HK-2 (cell line): Measurements from ENCODE around the gene ITPK1.

Experiments used
- DNase-seq: peaks from one replicate; pipeline ENCODE4 v3.0.0-alpha.2; 2018; ENCODE audit not compliant: unreplicated experiment

The ITPK1 gene

DNA sequence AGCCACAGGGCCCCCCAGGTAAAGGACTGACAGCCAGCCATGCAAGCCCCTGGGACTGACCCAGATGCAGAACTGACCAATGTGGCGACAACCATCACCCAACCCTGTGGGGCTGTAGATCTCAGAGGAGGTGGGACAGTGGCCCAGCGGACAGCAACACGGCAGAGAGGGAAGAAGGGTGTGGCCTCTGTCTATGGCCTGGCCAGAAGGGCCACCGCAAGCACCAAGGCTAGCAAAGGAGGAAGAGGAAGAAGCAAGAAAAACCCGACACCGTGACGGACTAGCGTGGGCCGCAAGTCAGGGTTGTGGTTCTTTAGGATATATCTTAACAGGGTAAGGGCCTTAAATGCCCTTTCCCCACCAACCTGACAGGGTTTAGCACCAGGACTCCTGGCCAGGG is 71.2 kb downstream of the ITPK1 start:
- no peak for DNase-seq

DNA sequence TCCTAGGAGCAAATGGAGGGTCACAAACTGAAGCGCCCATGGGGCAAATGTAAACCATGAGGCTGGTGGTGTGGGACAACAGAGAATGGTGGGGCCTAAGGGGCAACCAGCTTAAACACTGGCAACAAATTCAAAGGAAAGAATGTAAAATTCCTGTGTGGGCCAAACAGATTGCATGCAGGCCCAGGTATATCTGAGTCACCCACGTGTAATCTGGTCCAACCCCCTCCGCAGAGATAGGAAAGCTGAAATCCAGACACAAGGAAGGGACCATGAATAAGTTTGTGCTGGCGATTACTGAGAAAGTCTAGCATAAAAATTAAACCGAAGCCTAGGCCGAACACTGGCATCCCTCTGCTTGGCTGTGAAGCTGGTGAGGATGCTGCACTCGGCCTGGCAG is 71.6 kb downstream of the ITPK1 start:
- no peak for DNase-seq

DNA sequence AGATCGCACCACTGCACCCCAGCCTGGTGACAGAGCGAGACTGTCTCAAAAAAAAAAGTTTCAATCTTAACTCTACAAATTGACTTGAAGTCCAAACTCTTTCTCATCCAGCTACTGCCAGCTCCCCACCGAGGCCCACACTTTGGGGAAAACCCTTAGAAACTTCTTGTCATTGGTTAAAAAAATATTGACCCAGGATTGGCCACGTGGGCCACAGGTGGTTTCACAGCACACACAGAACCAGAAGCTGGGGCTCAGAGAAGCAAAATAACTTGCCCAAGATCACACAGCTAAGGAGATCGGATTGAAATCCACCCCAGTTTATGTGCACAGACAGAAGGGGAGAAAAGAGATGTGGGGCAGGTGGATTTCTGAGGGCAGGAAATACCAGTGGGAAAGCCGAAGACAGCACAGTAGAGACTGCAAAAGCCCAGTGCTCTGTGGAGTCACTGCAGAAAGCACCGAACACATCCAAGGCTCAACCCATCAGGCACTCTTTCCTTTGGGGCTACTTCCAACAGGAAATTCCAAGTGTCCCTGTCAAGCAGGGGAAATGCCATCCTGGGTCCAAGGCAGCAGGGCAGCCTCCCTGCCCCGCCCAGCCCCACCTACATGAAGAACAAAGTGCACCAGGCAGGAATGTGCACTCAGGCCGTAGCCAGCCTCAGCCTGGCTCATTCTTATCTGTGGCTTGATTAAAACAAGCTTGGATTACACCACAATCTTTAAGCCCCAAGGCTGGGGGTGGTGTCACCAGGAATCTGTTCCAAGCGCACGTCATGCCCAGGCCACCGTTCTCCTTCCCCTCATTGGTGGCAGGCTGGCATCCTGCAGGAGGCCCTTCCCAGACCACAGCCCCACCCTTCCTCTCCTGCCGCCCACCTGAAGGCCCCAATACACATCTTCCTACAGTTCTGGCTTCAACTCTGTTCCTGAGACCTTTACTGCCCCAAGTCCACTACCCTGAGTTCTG is 72.5 kb downstream of the ITPK1 start:
- peak; percentile 50 for DNase-seq

DNA sequence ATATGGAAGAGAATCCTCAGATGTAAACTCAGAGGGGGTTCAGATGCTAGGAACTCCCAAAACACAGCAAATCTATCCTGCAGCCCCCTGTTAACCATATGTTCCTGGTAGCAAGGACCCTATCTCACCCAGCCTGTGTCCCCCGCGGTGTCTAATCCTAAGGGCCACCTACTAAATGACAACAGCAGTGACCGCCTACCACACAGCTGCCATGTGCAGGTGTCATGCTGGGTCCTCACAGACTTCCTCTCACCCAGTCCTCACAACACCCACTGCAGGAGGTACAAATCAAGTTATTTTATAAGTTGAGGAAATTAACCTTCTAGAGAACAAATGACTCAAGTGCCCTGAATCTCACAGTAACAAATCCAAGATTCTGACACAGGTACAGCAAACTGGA is 73.9 kb downstream of the ITPK1 start:
- no peak for DNase-seq

DNA sequence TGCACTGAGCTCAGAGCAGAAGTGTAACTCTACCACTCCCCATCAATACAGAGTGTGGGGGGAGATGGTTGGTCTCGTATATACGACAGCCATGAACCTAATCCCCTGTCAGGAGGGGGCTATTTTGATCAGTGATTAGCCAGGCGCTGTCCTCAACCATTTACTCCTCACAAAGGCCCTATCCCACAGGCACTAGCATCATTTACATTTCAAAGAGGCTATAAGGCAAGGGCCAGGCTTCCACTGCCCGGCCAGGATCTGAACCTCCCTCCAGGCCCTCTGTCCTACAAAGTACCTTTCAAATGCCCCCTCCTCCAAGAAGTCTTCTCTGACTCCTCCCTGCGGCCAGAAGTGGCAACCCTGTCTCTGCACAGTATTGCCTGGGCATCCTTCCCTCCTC is 74.7 kb downstream of the ITPK1 start:
- DNase-seq, result no peak

DNA sequence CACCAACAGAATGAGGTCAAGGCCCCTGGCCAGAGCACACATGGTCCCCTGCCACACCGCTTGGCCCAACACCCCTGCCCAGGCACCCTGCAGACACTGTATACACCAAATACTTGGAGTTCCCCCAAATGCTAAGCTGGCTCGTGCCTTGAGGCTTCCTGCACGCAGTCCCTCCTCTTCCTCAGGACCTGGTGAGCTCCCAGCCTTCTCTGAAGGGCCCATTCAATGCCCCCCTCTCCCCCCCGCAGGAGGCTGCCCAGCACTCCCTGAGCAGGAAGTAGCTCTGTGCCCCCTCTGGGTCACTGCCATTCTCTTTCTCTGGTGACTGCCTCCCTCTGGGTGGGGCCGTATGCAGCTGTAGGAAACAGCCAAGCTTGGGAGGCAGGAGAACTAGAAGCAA is 75.3 kb downstream of the ITPK1 start:
- no peak for DNase-seq

DNA sequence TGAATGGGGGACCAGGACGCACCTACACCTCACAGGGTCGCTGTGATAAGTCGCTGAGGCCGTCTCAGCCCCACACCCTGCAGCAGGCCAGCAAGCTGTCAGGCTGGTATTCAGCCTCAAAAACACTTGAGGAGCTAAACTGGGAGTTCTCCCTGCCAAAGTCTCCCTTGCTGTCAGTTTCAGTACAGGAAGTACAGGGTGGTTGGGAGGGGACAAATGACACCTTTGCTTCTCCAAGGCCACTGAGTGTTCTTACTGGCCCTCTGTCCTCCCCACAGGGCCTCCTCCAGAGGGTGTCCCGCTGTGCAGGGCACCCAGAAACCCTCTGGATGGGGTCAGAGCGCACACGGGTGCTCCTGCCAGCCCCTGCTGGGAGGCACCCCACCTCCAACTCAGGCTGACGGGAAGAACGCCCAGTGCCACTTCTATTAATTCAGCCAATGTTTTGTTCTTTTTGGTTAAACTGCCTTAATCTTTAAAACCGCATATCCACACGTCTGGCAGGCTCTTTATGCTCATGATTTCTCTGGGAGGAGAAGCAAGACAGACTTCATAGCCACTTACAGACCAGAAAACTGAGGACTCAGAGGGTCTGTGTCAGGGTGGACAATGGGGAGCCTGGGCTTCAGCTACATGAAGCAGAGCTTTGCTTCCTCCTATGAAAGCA is 75.9 kb downstream of the ITPK1 start:
- no peak for DNase-seq

DNA sequence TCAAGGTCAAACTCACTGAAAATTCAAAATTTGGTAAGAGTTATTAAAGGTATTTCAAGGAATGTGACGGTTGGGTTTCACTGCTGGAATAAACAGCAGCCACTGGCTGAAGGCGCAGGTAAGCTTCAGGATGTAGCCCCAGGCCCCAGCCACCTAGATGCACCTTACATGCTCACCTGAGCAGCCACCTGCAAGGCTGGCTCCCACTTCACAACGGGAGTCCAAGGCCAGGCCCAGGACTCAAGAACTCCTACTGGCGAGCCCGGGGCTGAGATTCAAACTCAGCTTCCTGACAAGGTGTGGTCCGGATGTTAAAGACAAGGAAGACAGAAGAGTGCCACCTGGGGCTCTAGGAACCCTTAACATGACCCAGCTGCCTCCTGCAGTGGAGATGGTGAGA is 78.4 kb downstream of the ITPK1 start:
- DNase-seq, result no peak

DNA sequence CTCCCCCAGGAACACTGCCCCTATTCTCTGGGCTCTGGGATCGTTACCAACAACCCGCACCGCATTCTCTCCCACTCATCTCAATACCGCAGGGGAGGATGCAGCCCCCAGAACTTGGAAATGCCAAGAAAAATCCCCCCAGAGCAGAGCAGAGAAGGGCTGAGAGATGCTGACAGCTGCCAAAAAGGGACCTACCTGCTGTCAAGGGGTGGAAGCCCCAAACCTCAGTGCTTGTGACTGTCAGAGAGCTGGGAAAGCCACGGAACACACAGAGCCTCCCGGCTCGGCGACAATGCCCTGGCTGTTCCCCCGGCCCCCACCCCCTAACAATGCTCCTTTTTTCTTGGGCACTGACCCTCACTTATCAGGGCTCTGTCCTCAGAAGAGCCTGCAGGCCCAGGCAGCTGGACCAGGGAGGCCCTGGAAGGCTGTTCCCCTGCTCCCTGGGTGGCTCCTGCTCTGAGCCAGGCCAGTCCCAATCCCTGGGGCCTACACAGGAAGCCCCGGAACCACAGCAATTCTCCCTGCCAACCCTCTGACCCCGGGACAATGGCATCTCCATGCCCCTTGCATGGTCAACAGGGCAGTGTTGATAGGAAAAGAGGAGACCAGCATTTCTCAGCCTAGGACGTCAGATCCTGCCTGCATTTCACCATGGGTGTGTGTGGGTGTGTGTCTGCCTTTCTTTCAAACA is 78.9 kb downstream of the ITPK1 start:
- no peak for DNase-seq

DNA sequence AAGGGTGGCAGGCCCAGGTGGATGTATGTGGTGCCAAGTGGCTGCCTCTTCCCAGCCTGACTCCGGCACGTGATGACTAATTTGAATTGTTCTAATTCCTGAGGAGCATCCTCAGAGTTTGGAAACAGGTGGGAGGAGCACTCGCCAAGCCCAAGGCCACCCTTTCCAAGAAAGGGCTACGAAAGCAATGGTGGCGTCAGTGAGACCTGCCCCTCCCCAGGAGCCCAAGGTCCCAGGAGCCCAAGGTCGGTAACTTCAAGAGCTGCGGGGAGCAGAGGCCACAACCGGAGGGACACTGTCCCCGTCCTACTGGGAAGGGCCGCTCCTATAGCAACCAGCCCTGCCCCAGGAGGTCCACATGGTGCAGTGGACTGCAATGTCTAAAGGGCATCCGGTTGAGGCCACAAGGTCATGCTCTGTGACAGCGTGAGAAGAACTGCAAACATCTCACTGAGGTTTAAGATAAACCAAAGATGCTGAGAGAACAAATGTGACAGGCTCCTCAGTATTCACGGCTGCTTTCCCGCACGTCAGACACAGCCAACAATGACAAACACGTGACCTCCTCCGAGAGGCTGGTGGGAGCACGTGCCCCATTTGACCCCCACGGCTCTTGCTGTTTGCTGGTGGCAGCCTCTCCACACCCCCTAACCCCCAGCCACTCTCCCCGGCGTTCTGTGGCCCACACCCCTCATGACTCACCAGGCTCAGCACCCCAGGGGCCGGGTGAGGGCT is 79.6 kb downstream of the ITPK1 start:
- DNase-seq, result no peak

DNA sequence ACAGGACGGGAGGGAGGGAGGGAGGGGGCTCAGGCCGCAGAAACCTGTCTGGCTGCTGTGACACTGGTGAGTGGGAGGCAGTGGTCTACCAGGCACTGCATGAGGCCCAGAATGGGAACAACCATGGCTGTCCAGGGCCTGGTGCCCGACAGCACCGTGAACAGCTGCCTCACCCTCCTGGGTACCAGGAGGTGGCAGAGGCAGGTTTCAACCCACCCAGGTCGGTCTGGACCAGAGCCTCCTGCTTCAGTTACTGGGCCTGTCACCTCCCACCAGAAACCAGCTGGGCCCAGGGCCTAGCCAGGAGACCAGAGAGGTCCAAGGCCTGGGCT is 80.2 kb downstream of the ITPK1 start:
- DNase-seq, result no peak

DNA sequence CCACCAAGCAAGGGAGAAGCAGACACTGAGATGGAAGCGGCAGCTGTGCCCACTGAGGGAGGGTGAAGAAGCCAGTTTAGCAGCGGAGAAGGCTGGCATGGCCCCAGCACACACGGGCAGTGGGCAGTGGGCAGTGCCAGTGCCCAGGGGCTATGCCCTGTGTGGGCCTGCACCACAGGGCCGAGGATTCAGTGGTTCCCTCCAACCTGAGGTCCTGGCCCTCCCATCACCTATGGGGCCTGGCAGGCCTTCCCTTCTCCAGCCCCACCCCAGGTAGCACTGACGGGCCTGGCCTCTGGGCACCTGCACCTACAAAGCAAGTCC is 81.1 kb downstream of the ITPK1 start:
- no peak for DNase-seq

DNA sequence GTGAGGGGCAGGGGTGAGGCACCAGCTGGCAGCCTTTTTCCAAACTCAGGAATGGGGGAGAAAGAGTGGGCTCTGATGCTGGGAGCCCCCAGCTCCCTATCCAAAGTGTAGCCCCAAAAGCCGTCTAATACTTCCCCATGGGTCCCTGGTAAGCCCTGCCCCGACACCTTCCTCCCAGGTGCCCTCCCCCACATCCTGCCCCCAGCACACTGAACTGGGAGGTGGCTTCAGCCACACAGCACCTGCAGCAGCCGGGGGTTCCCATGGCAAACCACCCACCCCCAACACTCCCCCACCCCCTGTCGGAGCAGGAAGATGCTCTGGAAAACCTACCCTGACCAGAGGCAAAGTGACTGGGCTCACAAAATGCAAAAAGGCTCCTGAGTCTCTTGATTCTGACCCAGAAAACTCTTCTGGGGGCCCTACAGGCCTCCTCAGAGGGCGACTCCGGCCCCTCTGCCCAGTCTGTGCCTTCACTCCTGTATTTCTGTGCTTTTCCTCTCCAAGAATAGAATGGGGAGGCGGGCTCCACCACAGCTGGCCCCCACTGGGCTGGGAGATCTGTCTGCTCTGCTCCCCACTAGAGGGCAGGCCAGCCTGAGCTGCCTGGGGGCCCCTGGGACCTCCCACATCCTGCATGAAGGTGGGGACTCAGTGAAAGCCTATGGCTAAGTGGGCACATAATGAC is 81.6 kb downstream of the ITPK1 start:
- no peak for DNase-seq

DNA sequence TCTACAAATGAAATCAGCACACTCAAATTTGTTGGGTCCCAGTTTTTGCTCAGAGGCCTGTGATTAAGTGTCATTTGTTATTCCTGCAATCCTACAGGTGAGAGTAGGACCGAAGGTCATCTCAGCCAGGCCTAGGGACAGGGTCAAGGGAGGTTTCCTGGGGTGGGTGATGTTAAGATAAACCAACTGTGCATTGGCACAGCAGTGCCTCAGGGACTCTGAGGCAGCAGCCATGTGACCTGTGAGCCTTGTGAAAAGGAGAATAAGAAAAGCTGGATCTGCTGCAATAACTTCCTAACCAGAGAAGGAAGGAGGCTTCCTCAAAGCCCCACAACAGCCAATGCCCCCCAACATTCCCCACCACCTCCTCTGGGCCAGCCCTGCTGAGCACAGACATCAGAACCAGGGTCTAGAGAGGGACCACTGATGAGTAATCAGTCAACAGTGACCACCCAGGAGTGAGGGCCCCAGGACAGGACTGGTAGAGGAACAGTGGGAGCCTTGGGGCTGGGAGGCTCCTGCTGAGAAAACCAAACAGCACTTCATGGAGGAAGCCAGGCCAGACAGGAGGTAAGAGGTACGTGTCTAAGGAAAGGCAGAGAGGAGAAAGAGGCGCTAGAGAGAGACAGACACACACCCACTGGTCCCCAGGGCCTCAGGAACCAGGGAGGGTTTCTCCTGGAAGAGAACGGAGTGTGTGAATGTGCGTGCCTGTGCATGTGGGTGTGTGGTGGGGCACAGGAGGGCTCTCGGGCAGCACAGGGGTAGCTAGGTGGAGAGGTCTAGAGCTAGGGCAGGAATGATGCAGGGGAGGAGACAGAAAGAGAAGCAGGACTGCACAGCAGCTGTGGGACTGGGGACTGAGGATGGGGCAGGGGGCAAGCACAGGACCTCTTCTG is 82.4 kb downstream of the ITPK1 start:
- DNase-seq, result no peak

DNA sequence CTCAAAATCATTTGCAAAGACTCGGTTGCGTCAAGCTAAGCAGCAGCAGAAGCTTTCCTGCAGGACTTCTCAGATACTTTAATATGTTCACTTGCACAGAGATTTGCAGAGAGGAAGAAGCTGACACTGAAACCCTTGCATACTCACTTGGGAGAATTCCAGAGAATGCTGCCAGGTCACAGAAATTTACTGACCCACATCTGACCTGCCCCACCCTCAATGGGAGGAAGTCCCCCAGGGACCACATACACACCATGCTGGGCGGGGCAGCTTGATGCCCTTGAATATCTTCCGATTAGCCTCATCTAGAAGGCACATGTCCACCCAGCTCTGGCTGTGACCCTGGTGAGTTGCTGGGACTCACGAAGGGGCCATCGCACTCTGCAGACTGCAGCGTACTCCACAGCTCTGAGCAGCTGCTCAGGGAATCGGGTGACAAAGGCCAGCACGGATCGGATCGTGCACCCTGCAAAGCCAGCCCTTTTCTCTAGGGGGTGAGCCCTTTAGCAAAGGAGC is 83.2 kb downstream of the ITPK1 start:
- no peak for DNase-seq

DNA sequence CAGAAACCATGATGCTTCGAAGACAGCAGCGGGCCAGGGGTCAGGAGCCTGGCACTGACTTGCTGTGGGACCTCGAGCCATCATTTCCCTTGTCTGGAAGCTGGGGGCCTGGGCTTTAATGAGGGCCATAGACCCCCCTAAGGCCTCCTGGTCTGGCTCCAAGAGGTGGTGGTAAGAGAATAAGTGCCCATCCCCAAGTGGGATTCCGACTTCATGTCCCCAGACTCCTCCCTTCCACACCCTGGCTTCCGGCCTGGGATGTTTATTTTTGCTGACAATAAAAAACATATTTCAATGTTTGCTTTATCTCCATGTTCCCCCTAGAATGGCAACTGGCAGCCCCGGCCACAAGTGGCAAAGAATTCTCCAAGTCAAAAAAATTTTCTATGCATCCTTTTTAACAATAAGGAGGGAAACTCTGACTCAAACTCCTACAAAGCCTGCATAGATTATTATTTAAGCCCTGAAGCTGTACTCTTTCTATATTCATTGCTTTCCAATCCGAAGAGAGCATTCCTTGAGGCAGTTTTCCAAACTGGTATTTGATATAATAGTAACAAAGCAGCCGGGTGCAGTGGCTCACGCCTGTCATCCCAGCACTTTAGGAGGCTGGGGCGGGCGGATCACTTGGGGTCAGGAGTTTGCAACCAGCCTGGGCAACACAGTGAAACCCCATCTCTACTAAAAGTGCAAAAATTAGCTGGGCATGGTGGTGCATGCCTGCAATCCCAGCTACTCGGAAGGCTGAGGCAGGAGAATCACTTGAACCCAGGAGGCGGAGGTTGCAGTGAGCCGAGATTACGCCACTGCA is 84.0 kb downstream of the ITPK1 start:
- no peak for DNase-seq

DNA sequence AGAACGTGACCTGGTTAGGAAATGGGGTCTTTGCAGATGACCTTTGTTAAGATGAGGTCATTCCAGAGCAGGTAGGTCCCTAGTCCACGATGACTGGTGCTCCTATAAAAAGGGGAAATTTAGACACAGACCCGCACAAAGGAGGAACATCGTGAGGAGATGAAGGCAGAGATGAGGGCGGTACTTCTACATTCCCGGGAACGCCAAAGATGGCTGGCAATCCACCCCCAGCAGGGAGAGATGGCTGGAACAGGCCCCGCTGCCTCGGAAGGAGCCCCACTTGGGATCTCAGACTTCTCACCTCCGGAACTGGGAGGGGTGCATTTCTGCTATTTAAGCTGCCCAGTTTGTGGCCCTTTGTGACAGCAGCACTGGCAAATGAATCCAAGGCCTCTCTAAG is 85.0 kb downstream of the ITPK1 start:
- no peak for DNase-seq

DNA sequence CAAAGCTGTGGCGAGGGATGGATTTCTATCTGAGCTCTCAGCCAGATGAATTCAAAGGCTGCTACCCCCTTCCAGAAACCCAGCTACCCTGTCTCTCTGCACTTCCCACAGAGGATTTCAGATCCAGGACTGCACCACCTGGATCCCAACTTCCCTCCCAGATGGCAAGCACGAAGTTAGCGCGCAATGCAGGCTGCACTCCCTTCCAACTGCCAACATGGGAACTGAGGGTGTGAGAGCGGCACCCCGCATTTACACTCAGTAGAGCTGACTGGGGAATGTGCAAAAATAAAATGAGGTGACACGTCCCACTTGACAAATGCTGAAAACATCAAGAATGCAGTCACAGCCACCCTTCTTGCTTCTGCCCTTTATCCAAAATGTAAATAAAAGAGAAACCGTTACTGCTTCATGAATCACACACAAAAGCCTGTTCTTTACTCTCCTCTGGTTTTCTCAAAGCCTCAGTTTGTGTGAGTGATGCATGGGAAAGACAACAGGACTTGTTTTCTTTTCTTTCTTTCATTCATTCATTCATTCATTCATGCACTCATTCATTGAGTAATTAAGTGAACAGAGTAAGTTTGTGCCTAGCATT is 85.7 kb downstream of the ITPK1 start:
- no peak for DNase-seq

DNA sequence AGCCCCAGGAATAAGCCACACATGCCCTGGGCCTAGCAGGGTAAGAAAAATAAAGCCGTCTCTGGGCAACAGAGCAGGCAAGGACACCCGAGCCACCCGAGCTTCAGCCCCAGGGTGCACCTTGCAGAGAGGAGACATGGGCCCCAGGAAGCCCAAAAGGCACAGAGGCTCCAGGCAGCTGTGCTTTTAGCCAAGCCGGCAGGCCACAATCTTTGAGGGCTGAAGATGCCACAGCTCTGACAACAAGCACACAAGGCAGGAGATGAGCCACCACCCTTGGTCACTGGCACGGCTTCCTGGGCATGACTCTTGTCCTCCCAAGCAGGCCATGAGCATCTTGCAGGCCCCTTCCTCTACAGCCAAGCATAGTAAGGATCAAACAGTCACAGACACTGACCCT is 86.3 kb downstream of the ITPK1 start:
- DNase-seq, result no peak
